Type B pancreatic cell (in vitro differentiated cells): ENCODE measurements around the gene ANKRD60. TPM values are rescaled to one million over a fixed set of nuclear protein-coding genes. Genes with fewer than 3 reads are reported as not detected.

Source experiments
- DNase-seq: peaks from one replicate; pipeline ENCODE4 v3.0.0; 2021; ENCODE audit warnings: mixed read lengths; ENCODE audit not compliant: unreplicated experiment; ENCODE audit errors: extremely low spot score
- H3K27ac Mint-ChIP-seq: 2 replicates; pipeline ENCODE4 v1.8.0; 2021; ENCODE audit warnings: mild to moderate bottlenecking, mixed read lengths
- H3K27me3 Mint-ChIP-seq: 2 replicates; pipeline ENCODE4 v1.8.0; 2021; ENCODE audit warnings: mixed read lengths
- H3K36me3 Mint-ChIP-seq: 2 replicates; pipeline ENCODE4 v1.8.0; 2021; ENCODE audit warnings: mixed read lengths
- H3K4me1 Mint-ChIP-seq: one replicate; pipeline ENCODE4 v1.8.0; 2021; ENCODE audit warnings: mixed read lengths; ENCODE audit not compliant: unreplicated experiment
- H3K4me3 Mint-ChIP-seq: 2 replicates; pipeline ENCODE4 v1.8.0; 2021; ENCODE audit warnings: mild to moderate bottlenecking, mixed read lengths
- H3K9me3 Mint-ChIP-seq: 2 replicates; pipeline ENCODE4 v1.8.0; 2021; ENCODE audit warnings: mixed read lengths
- CTCF ChIP-seq: fragments of 200-600 bp; sonication (generic); conservative IDR thresholded peaks from 2 replicates; pipeline ENCODE4 v1.5.0; 2021; ENCODE audit warnings: antibody characterized with exemption, mild to moderate bottlenecking
- total RNA-seq: library from RNA; stranded (reverse); gene quantifications from 2 replicates; pipeline ENCODE4 v1.2.1, GENCODE V29; 2021; ENCODE audit warnings: low replicate concordance

ANKRD60 gene
- total RNA-seq, 1 donor from 2014 or later = not detected

DNA sequence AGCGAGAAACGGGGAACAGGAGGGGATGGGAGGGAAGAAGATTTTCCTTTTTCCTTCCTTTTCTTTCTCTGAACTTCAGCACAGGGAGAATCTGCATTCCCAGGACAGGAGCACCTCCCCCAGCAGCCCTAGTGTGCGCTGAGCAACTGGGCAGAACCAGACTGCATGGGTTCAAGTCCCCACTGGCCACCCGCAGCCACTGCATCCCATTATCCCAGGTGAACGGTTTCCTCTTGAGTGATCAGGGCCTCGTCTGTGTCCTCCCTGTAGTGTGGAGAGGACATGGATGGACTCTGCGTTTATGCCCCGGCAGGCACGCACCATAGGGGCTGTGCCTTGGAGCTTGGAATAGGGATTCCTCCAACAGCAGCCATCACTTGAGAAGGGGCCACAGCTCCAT is 53.0 kb downstream of the ANKRD60 start:
- Mint-ChIP-seq H3K36me3 (no peaks in the 10 kb centered on the region), H3K27ac (peak overlapping the region; percentile 70), H3K9me3 (no peaks in the 10 kb centered on the region), H3K27me3 (peaks cover 16% of the 10 kb centered on the region), H3K4me3 (no peak overlapping the region), H3K4me1 (peaks cover 34% of the 10 kb centered on the region)
- DNase-seq = no peak
- TF ChIP-seq CTCF = no peak

GRCh38 chr20:58174708-58175280 is 53.7 kb downstream of the ANKRD60 start:
- TF ChIP-seq CTCF = no peak
- no peaks in the 10 kb centered on the region for H3K9me3 Mint-ChIP-seq
- H3K27ac Mint-ChIP-seq = peak overlapping the region; percentile 70
- peak overlapping the region; percentile 64 for H3K4me3 Mint-ChIP-seq
- no peak for DNase-seq
- no peaks in the 10 kb centered on the region for H3K36me3 Mint-ChIP-seq
- H3K27me3 Mint-ChIP-seq = peaks cover 20% of the 10 kb centered on the region
- peaks cover 34% of the 10 kb centered on the region for H3K4me1 Mint-ChIP-seq

DNA sequence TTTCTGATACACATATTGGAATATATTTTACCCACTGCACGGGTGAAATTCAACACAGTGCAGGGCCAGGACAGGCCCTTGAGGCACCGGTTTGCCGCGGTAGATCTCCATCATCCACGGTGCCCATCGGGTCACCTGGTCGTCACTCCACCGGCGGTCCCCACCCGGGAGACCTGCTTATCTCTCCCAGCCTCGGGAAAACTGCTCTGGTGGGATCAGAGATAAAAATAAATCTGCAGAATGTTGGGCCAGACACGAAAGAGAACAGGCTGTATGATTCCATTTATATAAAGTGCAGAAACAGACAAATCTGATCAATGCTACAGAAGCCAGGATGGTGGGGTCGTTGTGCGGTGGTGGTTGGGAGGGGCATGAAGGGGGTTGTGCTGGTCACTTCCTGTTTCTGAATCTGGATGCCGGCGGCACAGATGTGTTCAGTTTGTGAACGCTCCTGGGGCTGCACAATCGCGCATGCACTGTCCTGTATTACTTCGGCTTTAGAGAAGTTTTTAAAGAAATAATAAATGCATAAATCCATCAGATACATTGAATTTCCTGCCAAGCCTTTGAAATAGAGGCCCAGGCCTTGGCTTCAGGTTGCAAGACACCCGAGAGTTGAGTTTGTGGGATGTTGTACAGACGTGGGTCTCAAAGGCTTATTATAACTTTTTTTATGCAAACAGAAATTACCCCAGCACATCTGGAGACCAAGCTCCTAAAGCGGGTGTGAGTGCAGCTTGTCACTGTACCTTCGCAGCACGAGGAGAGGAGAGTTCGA is 54.3 kb downstream of the ANKRD60 start:
- Mint-ChIP-seq H3K36me3 (no peaks in the 10 kb centered on the region), H3K4me1 (peaks cover 35% of the 10 kb centered on the region), H3K9me3 (no peaks in the 10 kb centered on the region), H3K27ac (peak overlapping the region; percentile 70), H3K27me3 (peaks cover 16% of the 10 kb centered on the region), H3K4me3 (peak overlapping the region; percentile 64)
- no peak for TF ChIP-seq CTCF
- no peak for DNase-seq

- peaks cover 10% of the 10 kb centered on the region for H3K27me3 Mint-ChIP-seq
- no peak overlapping the region for H3K27ac Mint-ChIP-seq
- no peaks in the 10 kb centered on the region for H3K9me3 Mint-ChIP-seq
- H3K4me1 Mint-ChIP-seq = peaks cover 35% of the 10 kb centered on the region
- H3K36me3 Mint-ChIP-seq = no peaks in the 10 kb centered on the region
- no peak for DNase-seq
- TF ChIP-seq CTCF = no peak
- no peak overlapping the region for H3K4me3 Mint-ChIP-seq
Observed at GRCh38 chr20:58173091-58173490, 55.4 kb downstream of the ANKRD60 start.

DNA sequence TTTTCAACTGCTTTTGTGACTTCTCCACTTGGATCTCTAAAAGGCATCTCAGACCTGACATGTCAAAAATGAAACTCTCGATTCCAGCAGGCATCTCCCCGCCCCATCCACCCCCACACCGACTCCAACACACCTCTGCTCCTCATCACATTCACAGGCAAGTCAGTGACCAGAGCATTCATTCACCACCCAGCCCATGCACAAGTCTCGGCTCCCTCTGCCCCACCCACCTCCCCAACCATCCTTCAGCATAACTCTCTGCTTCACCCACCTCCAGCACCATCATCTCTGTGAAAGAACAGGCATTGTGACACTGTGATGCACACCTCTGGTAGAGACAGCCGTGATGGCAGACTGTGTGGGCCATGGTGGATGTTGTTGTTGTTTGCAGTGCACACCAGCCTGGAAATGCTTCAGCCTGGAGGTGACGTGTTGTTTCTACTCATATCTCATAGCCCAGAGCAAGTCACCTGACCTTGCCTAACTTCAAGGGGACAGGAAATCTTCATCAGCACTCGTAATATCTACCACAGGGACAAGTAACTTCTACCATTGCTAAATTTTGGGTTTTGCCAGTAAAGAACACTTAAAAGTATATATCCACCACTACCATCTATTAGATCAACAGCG is 56.5 kb downstream of the ANKRD60 start:
- H3K27me3 Mint-ChIP-seq = peaks cover 4% of the 10 kb centered on the region
- H3K36me3 Mint-ChIP-seq = no peaks in the 10 kb centered on the region
- no peak overlapping the region for H3K27ac Mint-ChIP-seq
- H3K4me3 Mint-ChIP-seq = no peak overlapping the region
- no peaks in the 10 kb centered on the region for H3K9me3 Mint-ChIP-seq
- H3K4me1 Mint-ChIP-seq = peaks cover 33% of the 10 kb centered on the region
- no peak for TF ChIP-seq CTCF
- no peak for DNase-seq
